Kidney glomerular epithelial cell (primary cell): ENCODE data around the gene KREMEN1.
"Not testable (repeated sequence)": the region's sequence is repeated elsewhere in the genome, so short reads cannot be mapped to it uniquely, and the experiment has no call there.

Experiments used
- DNase-seq: peaks from one replicate; lab custom pipeline; 2025; lab: John Stamatoyannopoulos, UW

KREMEN1 gene, protein sequence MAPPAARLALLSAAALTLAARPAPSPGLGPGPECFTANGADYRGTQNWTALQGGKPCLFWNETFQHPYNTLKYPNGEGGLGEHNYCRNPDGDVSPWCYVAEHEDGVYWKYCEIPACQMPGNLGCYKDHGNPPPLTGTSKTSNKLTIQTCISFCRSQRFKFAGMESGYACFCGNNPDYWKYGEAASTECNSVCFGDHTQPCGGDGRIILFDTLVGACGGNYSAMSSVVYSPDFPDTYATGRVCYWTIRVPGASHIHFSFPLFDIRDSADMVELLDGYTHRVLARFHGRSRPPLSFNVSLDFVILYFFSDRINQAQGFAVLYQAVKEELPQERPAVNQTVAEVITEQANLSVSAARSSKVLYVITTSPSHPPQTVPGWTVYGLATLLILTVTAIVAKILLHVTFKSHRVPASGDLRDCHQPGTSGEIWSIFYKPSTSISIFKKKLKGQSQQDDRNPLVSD

GRCh38 chr22:29072979-29073617, at the start of gene KREMEN1:
TSS of gene KREMEN1 (plus strand) at chr22:29073035. CDS start at chr22:29073131, 96 bp downstream.
- DNase-seq, result no peak

GRCh38 chr22:29023172-29023796, 49.6 kb upstream of the KREMEN1 start:
- no peak for DNase-seq

DNA sequence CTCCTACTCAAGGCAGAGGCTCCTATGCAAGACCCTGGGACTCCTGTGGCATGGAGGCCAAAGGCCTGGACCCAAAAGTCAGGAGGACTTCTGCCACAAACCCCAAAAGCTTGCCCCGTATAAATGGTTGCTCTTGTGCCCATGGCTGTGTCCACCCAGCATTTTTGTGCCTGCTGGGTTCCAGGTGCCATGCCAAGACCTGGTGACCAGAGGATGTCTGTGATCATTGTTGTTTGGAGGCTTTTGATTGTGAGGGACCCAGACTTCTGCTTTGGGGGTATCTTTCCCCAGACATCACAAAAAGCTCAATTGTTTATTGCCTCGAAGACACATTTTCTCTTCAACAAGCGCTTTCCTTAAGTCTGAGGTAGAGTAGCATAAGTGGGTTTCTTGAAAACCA, 46.3 kb upstream of the KREMEN1 start:
- DNase-seq, result no peak

GRCh38 chr22:29028468-29028867, 44.4 kb upstream of the KREMEN1 start:
- no peak for DNase-seq

DNA sequence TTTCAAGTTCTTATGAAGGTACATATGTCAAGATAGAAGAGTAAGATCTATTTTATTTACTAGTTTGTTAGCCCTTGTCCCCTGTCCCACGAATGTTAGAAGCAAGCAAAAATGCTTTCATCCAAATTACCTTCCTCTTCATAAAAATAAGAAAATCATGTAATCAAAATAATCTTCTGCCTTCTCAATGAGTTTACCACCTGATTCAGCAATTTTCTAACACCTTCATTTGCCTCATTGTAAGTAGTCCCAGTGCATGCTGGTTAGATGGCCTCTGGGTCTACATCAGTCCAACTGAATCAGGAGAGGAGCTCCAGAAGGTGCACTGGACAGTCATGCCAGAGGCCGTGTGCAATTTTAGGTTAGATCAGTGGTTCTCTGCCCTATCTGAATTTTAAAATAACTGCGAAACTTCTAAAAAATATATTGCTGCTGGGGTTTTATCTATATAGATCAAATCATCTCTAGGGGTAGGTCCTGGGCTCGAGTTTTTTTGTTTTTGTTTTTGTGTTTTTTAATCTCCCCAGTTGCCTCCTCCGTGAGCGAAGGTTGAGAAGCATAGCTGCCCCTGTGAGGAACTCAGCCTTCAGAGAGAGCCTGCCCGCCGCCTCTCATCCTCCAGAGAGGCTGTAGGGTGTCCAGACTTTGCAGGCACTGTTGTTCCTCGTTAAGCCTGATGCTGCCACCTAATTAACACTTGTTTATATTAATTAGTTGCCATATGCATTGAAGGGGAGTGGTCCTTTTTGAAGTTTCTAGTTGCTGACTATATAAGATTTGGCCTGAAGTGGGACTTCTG, 43.4 kb upstream of the KREMEN1 start:
- no peak for DNase-seq

- peak; percentile 72 for DNase-seq
Observed at GRCh38 chr22:29030016-29030617, 42.7 kb upstream of the KREMEN1 start.

GRCh38 chr22:29030618-29031226, 42.1 kb upstream of the KREMEN1 start:
- peak; percentile 94 for DNase-seq

DNA sequence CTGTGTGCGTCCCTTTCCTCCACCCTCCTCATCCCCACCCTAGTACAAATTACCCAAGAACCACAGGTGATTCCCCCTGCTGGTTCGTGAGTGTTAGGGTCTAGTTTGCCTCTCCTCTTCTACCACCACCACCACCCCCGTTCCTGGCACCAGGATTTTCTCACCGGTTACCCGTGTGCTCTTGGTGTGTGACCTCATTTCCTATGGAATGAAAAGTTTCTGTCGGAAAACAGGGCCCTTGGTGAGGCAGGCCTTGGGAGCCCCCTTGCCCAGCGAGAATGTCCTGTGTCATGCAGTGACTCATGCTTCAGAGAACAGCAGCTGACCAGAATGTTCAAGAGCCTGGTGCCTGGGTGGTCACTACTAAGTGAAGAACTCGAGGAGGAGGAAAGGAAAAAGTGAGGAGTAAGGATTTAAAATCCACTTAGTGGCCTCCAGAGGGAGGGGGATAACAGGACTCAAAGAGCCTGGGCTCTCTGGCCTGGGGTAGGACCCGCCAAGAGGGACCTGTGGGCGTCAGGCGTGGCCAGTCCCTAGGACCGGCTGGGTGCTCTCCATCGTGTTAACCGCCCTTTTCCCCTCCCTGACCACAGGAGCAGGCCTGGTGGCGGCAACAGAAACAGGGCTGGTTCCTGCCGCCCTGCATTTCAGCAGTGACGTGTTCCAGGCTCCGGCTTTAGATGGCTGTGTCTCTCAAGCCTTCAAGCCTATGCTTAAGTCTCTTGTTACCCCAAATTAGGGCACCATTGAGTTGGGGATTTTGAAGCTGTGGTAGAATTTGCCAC, 41.4 kb upstream of the KREMEN1 start:
- DNase-seq, result peak; percentile 96

DNA sequence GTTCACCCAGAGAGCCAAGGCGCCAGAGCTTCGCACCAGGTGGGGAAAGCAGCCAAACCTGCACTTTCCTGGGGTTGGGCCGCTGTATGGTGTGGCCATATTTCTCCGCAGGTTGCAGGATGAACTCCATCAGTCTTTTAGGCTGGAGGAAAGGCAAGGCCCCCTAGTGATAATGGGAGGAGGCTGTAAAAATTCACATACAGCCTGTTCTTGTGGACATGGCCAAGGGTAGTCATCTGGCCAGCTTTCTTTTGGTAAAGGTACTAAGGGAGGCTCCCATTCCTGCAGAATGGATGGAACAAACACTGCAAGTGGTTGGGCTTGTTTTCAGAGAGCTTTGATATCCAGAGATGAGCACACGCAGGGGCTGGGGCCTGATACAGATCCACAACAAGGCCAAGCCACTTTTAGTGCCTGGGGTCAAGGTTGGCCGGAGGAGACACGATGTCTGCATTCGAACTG, 40.8 kb upstream of the KREMEN1 start:
- DNase-seq, result no peak

- peak; percentile 12 for DNase-seq
Observed at GRCh38 chr22:29032584-29032983, 40.3 kb upstream of the KREMEN1 start.

DNA sequence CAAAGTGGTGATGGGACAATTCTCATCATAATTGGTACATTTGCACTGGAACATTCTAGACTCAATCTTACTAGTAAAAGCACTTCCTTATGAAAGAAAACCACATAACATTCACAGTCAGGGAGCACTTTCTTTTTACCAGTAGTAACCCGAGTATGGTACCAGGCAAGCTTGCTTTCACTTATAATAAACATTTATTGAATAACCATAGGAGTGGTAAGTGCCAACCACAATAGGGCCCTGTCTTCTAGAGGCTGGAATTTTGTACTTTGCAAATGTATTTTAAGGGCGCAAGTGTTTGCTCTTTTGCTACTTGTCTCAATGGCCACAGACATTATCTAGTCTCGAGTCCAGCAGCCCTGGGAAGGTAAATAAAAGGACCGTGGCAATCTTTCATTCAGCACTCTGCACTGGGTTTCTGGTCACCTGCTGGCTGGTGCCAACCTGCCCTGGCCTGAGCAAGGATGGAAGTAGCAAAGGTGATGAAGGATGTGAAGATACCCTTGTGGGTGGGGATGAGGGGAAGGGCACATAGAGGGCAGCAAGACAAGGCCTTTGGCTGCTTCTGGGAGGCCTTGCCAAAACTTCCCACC, 35.4 kb upstream of the KREMEN1 start:
- DNase-seq, result no peak

DNA sequence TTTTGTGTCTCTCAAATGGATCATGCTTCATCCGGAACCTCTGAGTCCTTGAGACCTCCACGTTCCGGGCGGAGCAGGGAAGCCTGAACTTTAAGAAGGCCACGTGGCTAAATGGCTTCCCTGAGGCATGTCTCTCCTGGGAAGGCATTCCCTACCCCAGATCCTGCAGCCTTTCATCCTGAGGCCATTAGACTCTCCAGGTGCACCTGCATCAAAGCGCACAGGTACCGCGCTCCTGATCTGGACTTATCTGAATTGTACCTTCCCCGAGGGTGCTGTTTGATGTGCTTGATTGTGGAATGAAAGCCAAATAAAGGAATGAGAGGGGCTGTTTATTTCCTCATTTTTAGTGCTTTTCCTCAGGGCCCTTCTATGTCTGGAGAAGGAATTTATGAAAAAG, 33.7 kb upstream of the KREMEN1 start:
- DNase-seq, result no peak

- DNase-seq, result not testable (repeated sequence)
Observed at GRCh38 chr22:29039684-29040083, 33.2 kb upstream of the KREMEN1 start.

- peak; percentile 90 for DNase-seq
Observed at GRCh38 chr22:29040385-29041275, 32.2 kb upstream of the KREMEN1 start.

- DNase-seq, result no peak
Observed at GRCh38 chr22:29041408-29041807, 31.4 kb upstream of the KREMEN1 start.

- DNase-seq, result peak; percentile 64
Observed at GRCh38 chr22:29043906-29044575, 28.8 kb upstream of the KREMEN1 start.

- peak; percentile 72 for DNase-seq
Observed at GRCh38 chr22:29044657-29045176, 28.1 kb upstream of the KREMEN1 start.
